Measurements from ENCODE around the gene SLC19A3.
"Not testable (repeated sequence)": the region's sequence is repeated elsewhere in the genome, so short reads cannot be mapped to it uniquely, and the experiment has no call there.

Gene SLC19A3

GRCh38 chr2:227717687-227718567, at the start of gene SLC19A3:
Gene SLC19A3, minus strand, starts transcription at chr2:227718028. Its CDS starts 15,710 bp downstream, at chr2:227702318.
- DNase-seq (ENCODE audit: low read depth), result no peak

DNA sequence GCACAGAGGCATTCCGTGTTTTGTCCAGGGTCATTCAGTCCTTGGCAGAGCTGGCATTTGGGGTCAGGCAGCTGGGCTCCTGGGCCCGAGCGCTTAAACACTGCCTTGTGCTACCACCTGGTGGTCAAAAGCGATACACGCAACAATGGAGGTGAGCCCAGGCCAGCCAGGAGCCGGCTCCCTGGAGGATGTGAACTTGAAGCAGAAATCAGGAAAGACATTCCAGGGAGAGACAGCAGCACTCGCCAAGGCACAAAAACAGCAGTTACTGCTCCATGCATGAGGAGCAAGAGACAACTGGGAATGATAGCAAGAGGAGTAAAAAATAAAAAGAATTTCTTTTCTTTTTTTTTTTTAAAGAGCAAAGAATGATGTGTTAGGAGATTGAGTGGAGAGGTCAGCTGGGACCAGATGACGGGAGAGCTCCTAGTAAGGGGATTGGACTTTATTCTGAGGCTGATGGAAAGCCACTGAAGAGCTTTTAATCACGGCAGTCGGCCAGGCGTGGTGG, 48.6 kb upstream of the SLC19A3 start:
- DNase-seq (ENCODE audit: low read depth), result peak; percentile 27

GRCh38 chr2:227765788-227766372, 48.1 kb upstream of the SLC19A3 start:
- no peak for DNase-seq (ENCODE audit: low read depth)

- no peak for DNase-seq (ENCODE audit: low read depth)
Measured at GRCh38 chr2:227761740-227762476, 44.1 kb upstream of the SLC19A3 start.

- DNase-seq (ENCODE audit: low read depth), result no peak
Measured at GRCh38 chr2:227759411-227760118, 41.7 kb upstream of the SLC19A3 start.

GRCh38 chr2:227756261-227756660, 38.4 kb upstream of the SLC19A3 start:
- not testable (repeated sequence) for DNase-seq (ENCODE audit: low read depth)

DNA sequence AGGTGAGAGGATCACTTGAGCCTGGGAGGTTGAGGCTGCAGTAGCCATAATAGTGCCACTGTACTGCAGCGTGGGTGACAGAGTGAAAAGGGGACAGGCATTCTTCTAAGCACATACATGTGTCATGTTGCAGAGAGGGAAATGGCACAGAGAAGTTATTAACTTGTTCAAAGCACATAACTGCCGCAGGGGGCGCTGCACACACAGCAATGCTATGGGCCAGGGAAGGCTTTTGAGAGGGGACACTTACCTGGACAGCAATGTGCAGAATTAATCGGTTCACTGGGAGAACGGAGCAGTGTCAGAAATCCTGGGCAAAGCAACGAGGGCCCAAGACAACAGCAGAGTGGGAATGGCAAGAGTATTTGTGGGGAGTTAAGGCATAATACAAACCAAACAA, 30.3 kb upstream of the SLC19A3 start:
- DNase-seq (ENCODE audit: low read depth), result no peak

DNA sequence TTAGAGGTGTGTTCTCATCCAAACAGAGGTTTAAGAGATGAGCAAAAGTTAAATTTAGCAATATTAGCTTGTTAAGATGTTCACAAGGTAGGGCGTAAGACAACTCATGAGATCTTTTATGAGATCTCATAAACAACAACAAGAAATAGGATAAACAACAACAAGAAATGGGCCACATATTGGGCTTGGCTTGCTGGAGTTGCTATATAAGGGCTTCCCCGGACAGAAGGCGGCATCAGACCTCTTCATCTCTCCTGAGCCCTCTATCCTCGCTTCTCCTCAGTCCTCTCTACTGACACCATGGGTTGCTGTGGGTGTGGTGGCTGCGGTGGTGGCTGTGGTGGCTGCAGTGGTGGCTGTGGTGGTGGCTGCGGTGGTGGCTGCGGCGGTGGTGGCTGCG, 27.8 kb upstream of the SLC19A3 start, which contains the start of gene SCYGR8:
TSS of gene SCYGR8 (plus strand) at position 301 of the 400 bp plus-strand sequence. CDS start at position 301, 0 bp downstream.
- DNase-seq (ENCODE audit: low read depth), result no peak

GRCh38 chr2:227740705-227741104, 22.9 kb upstream of the SLC19A3 start:
- not testable (repeated sequence) for DNase-seq (ENCODE audit: low read depth)

- no peak for DNase-seq (ENCODE audit: low read depth)
Measured at GRCh38 chr2:227739351-227739750, 21.5 kb upstream of the SLC19A3 start.

DNA sequence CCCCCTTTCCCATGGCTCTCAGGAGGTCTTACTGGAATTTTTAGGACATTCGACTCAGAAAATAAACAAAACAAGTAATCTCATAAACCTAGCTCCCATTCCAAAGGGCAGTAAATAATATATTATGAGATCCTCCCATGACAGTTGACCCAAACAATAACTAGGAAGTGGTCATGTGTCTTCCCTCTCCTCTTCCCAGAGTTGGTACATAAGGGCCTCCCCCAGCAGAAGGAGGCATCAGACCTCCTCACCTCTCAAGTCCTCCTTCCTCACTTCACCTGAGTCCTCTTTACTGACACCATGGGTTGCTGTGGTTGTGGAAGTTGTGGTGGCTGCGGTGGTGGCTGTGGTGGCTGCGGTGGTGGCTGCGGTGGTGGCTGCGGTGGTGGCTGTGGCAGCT, 10.2 kb upstream of the SLC19A3 start, which contains the start of gene SCYGR7:
TSS of gene SCYGR7 (plus strand) at position 301 of the 400 bp plus-strand sequence. CDS start at position 301, 0 bp downstream.
- DNase-seq (ENCODE audit: low read depth), result no peak

DNA sequence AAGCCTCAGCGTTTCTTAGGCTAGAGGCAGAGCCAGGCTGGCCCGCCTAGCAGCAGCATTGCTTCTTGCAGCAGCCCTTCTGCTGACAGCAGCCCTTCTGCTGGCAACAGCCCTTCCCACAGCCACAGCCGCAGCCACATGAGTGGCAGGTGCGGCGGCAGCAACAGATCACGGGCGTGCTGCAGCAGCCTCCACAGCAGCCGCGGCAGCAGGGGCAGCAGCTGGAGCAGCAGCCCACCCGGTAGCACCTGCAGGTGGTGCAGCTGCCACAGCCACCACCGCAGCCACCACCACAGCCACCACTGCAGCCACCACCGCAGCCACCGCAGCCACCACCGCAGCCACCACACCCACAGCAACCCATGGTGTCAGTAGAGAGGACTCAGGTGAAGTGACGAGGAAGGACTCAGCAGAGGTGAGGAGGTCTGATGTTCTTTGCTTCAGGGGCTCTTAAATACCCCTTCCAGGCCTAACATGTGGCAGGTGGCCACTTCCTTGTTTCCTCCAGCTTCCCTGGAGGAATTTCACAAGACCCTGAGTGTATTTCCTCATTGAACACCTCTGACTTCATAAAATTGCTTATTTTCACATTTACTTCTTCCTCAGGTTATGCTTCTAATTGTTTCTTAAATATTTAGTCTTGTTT, 6.7 kb upstream of the SLC19A3 start, which contains the start of gene SCYGR6:
TSS of gene SCYGR6 (minus strand) at position 364 of the 646 bp plus-strand sequence. CDS start at position 364, 0 bp downstream.
- no peak for DNase-seq (ENCODE audit: low read depth)

GRCh38 chr2:227722821-227723220, 5.0 kb upstream of the SLC19A3 start:
- not testable (repeated sequence) for DNase-seq (ENCODE audit: low read depth)

DNA sequence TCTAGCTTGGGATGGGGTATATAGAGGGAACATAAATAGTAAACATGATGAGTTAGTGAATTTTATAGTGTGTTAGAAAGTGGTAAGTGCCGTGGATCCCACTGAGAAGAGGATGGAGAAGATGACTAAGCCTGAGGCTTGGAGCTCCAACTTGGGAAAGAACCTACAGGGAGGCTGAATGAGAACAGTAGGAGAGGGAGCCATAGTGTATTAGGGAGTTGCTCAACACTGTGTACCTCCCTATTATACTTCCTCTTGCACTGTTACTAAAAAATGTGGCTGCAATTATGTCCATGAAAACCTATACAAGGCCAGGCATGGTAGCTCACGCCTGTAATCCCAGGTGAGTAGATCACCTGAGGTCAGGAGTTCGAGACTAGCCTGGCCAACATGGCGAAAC, 2.9 kb upstream of the SLC19A3 start:
- DNase-seq (ENCODE audit: low read depth), result no peak

GRCh38 chr2:227719641-227720040, 1.8 kb upstream of the SLC19A3 start:
- no peak for DNase-seq (ENCODE audit: low read depth)

DNA sequence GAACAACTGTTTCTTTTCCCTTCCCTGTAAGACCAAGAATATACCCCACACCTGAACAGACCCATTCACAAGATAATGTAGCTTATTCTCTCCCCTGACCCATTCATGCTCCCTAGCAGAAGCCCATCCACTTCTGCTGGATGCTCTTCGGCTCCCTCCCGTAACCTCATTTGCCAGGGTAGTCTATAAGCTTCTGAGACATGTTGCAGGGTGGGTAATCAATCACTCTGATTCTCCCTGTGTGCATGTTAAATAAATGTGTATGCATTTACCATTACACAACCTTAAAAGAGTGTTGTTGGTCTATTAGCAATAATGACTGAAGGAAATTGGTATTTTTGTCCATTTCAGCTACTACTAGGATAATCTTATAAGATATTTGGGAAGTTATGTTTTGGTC, 1.3 kb downstream of the SLC19A3 start:
- DNase-seq (ENCODE audit: low read depth), result no peak

DNA sequence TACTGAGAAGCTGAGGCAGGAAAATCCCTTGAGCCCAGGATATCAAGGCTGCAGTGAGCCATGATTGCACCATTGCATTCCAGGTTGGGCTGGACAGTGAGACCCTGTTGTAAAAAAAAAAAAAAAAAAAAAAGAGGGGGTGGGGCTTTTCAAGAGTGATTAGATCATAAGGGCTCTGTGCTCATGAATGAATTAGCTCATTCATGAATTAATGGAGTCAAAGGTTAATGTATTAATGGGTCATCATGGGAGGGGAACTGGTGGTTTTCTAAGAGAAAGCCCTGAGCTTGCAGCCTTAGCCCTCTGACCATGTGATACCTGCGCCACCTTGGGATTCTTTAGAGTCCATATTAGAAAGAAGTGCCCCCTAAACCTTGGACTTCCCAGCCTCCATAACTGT, 4.5 kb downstream of the SLC19A3 start:
- DNase-seq (ENCODE audit: low read depth), result no peak

GRCh38 chr2:227710986-227711385, 6.8 kb downstream of the SLC19A3 start:
- no peak for DNase-seq (ENCODE audit: low read depth)

DNA sequence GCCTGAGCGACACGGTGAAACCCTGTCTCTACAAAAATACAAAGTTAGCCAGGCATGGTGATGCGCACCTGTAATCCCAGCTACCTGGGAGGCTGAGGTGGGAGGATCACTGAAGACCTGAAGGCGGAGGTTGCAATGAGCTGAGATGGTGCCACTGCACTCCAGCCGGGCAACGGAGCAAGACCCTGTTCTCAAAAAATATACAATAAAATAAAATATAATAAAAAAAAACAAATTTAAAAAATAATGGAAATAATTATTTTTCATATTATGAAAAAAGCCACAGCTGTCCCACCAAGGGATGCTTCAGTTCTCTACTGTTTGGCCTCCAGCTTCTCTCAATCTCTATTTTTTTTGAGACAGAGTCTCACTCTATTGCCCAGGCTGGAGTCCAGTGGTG, 10.4 kb downstream of the SLC19A3 start:
- DNase-seq (ENCODE audit: low read depth), result no peak

- no peak for DNase-seq (ENCODE audit: low read depth)
Measured at GRCh38 chr2:227706859-227707258, 11.0 kb downstream of the SLC19A3 start.

- no peak for DNase-seq (ENCODE audit: low read depth)
Measured at GRCh38 chr2:227703961-227704360, 13.9 kb downstream of the SLC19A3 start.

Measured in activated gamma-delta T cell treated with anti-CD3 and anti-CD28 coated beads, Interleukin-2, amount 50 U/mL, for 16 hours (primary cell).